HG02981 (cell line): ENCODE data around the gene SGCA.

Source experiments
- ATAC-seq: cut with Tn5 transposase; IDR thresholded peaks from one replicate; pipeline ENCODE4 v1.9.1; 2021; ENCODE audit warnings: mild to moderate bottlenecking, moderate library complexity; ENCODE audit not compliant: unreplicated experiment

Gene SGCA

GRCh38 chr17:50148226-50149090 is 17.3 kb upstream of the SGCA start:
- peak; percentile 30 for ATAC-seq

- peak; percentile 4 for ATAC-seq
Measured at GRCh38 chr17:50149091-50149416, 16.8 kb upstream of the SGCA start.

- no peak for ATAC-seq
Measured at GRCh38 chr17:50149417-50150353, 16.1 kb upstream of the SGCA start.

- ATAC-seq: no peak
Measured at GRCh38 chr17:50150354-50151040, 15.3 kb upstream of the SGCA start, which contains the start of gene PPP1R9B. TSS of gene PPP1R9B (minus strand) at chr17:50150677. CDS start at chr17:50150513, 164 bp downstream.

- peak; percentile 39 for ATAC-seq
Measured at GRCh38 chr17:50151041-50151936, 14.5 kb upstream of the SGCA start.

GRCh38 chr17:50151937-50152547 is 13.8 kb upstream of the SGCA start:
- no peak for ATAC-seq

GRCh38 chr17:50152736-50153135 is 13.1 kb upstream of the SGCA start:
- no peak for ATAC-seq

- ATAC-seq: no peak
Measured at GRCh38 chr17:50153650-50154575, 11.9 kb upstream of the SGCA start.

- ATAC-seq: no peak
Measured at GRCh38 chr17:50154604-50155003, 11.2 kb upstream of the SGCA start.

- ATAC-seq: no peak
Measured at GRCh38 chr17:50155115-50155819, 10.5 kb upstream of the SGCA start.

- ATAC-seq: no peak
Measured at GRCh38 chr17:50157891-50158290, 7.9 kb upstream of the SGCA start.

- ATAC-seq: peak; percentile 77
Measured at GRCh38 chr17:50161023-50161910, 4.5 kb upstream of the SGCA start.

- no peak for ATAC-seq
Measured at GRCh38 chr17:50161911-50162288, 3.9 kb upstream of the SGCA start.

- no peak for ATAC-seq
Measured at GRCh38 chr17:50162466-50163254, 3.1 kb upstream of the SGCA start.

- ATAC-seq: no peak
Measured at GRCh38 chr17:50163843-50164696, 1.7 kb upstream of the SGCA start.

GRCh38 chr17:50164697-50164988 is 1.2 kb upstream of the SGCA start:
- no peak for ATAC-seq
